A673 (cell line): Measurements from ENCODE around the gene RAD23A. TPM values are rescaled to one million over a fixed set of nuclear protein-coding genes. Genes with fewer than 3 reads are reported as not detected.
A peak's percentile ranks its signal among the peaks of the same experiment; 100 is the strongest.

Experiments
- BruUV-seq: library from RNA; stranded (reverse); fragments of 400-500 nt; replicated peaks from 2 replicates; lab custom pipeline; 2021; lab: Mats Ljungman, UMichigan
- CTCF ChIA-PET: fragments of 300-600 bp; sonication (Branson Sonifier 250); formaldehyde crosslinking; loops from one replicate; lab custom pipeline; 2022; ENCODE audit warnings: antibody characterized with exemption; lab: Charles Lee
- POLR2A ChIA-PET: fragments of 300-600 bp; sonication (Branson Sonifier 250); formaldehyde crosslinking; loops from one replicate; lab custom pipeline; 2022; ENCODE audit warnings: antibody characterized with exemption; ENCODE audit not compliant: low non-redundant PET; lab: Charles Lee
- DNase-seq: peaks from one replicate; pipeline ENCODE4 v3.0.0-alpha.2; 2015; ENCODE audit warnings: low spot score
- H3K27ac ChIP-seq: fragments of 200-600 bp; sonication (generic); 2 replicates; pipeline ENCODE4 v1.5.1; 2016; ENCODE audit warnings: mixed run types, low read depth, mild to moderate bottlenecking, mixed read lengths, antibody characterized with exemption, low read length; ENCODE audit not compliant: poor library complexity, severe bottlenecking
- H3K27me3 ChIP-seq: fragments of 200-600 bp; sonication (generic); replicated peaks from 2 replicates; pipeline ENCODE4 v1.6.1; 2017; ENCODE audit warnings: mixed run types, low read depth, mild to moderate bottlenecking, mixed read lengths, antibody characterized with exemption, low read length; ENCODE audit not compliant: insufficient read depth, poor library complexity
- H3K36me3 ChIP-seq: fragments of 200-600 bp; sonication (generic); 2 replicates; pipeline ENCODE4 v1.6.1; 2016; ENCODE audit warnings: mixed run types, mild to moderate bottlenecking, mixed read lengths, antibody characterized with exemption, low read length; ENCODE audit not compliant: insufficient read depth, poor library complexity, severe bottlenecking
- H3K4me1 ChIP-seq: fragments of 200-600 bp; sonication (generic); 2 replicates; pipeline ENCODE4 v1.6.1; 2017; ENCODE audit warnings: mixed run types, mild to moderate bottlenecking, mixed read lengths, antibody characterized with exemption, low read length; ENCODE audit not compliant: insufficient read depth, poor library complexity, severe bottlenecking
- H3K4me3 ChIP-seq: fragments of 200-600 bp; sonication (generic); 2 replicates; pipeline ENCODE4 v1.5.1; 2016; ENCODE audit warnings: low read depth, mixed run types, mild to moderate bottlenecking, mixed read lengths, low read length; ENCODE audit not compliant: poor library complexity, severe bottlenecking
- H3K9me3 ChIP-seq: fragments of 200-600 bp; sonication (generic); 2 replicates; pipeline ENCODE4 v1.6.1; 2016; ENCODE audit warnings: mixed run types, low read depth, mild to moderate bottlenecking, mixed read lengths, antibody characterized with exemption, low read length; ENCODE audit not compliant: poor library complexity, severe bottlenecking
- CTCF ChIP-seq: fragments of 300-800, 200-600 bp; sonication (generic); conservative IDR thresholded peaks from 2 replicates; pipeline ENCODE4 v1.5.1; 2017; ENCODE audit warnings: low read depth, mild to moderate bottlenecking, antibody characterized with exemption, low read length, moderate library complexity, mixed read lengths
- EZH2 ChIP-seq: fragments of 200-600 bp; sonication (generic); IDR thresholded peaks from 2 replicates; pipeline ENCODE4 v1.6.1; 2017; ENCODE audit warnings: borderline replicate concordance, low read depth, mild to moderate bottlenecking, mixed read lengths, antibody characterized with exemption, low read length; ENCODE audit not compliant: poor library complexity, severe bottlenecking
- intact Hi-C: fragments of 100-400 bp; cut with micrococcal nuclease; formaldehyde crosslinking; loops from one replicate; pipeline ENCODE4 v1.10.0; 2022; ENCODE audit not compliant: unreplicated experiment
- total RNA-seq: library from RNA; stranded (reverse); gene quantifications from 2 replicates; pipeline ENCODE4 v1.2.3, GENCODE V29; 2021

The RAD23A gene
- total RNA-seq, 1 experiment from 2014 or later: 183 TPM

DNA sequence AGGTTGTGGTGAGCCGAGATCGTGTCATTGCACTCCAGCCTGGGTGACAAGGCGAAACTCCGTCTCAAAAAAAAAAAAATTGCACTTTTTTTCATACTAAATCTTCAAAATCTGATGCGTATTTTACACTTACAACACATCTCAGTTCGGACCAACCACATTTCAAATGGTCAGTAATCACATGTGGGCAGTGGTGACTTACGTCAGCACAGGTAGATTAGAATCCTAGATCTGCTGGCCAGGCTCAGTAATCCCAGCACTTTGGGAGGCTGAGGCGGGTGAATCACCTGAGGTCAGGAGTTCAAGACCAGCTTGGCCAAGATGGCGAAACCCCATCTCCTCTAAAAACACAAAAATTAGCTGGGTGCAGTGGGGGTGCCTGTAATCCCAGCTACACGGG is 10.6 kb upstream of the RAD23A start:
- DNase-seq: no peak
- Histone ChIP-seq H3K27ac (no peak overlapping the region), H3K4me1 (peaks cover 25% of the 10 kb centered on the region), H3K27me3 (no peaks in the 10 kb centered on the region), H3K4me3 (no peak overlapping the region), H3K9me3 (no peaks in the 10 kb centered on the region), H3K36me3 (peaks cover 28% of the 10 kb centered on the region)
- intact Hi-C loops: no loop called here
- TF ChIP-seq CTCF: no peak
- no peak for TF ChIP-seq EZH2
- POLR2A ChIA-PET: no interaction called here
- no TSS peak for BruUV-seq
- CTCF ChIA-PET: no interaction called here

DNA sequence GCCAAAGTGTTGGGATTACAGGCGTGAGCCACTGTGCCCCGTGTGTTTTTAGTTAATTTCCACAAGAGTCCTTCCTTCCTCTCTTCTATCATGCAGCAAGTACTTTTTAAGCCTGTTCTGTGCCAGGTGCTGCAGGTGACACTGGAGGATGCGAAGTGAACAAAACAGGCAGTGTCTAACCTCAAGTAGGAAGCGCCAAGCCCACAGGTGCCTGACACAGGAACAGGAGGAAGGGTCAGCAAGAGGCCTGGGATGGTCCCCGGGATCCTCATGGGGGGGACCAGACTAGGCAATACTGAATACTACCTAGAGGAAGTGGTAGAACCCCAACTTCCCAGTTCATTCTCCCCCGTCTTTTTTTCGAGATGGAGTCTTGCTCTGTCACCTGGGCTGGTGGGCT is 9.1 kb upstream of the RAD23A start:
- no peak overlapping the region for H3K27ac ChIP-seq

DNA sequence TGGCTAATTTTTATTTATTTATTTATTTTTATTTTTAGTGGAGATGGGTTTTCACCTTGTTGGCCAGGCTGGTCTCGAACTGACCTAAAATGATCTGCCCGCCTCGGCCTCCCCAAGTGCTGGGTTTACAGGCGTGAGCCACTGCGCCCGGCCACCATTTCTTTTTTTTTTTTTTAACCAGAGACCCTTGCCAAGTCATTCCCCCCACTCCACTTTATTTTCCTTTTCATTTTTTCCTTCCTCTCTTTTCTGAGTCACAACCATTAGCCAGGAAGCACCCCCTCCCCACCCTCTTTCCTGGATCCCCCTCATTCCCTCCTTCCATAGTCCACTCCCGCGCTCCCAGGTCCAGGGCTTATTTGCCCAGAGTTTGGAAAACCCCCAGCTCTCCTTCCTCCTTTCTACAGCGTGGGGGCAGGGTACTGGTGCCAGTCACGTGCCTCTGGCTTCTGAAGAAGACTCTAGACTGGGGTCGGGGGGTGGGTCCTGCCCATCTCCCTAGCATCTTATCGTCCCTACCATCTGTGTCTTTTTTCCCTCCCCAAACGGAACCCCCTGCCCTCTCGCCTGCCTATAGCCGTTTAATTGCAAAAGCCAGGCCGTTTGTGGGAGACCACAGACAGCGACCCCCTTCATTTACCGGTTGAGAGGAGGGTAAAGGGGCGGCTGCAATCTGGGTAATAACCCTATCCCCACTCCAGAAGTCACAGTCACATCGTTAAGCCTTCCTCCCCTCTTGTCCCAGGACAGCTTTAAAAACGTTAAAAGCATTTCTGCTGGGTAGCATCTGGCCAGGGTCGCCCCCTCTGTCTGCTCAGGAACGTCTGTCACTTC is 8.4 kb upstream of the RAD23A start:
- intact Hi-C loops: no loop called here
- peak; percentile 70 for DNase-seq
- POLR2A ChIA-PET: no interaction called here

More for the DNA sequence above, 9.1 kb upstream of the RAD23A start:
- peaks cover 38% of the 10 kb centered on the region for H3K4me1 ChIP-seq
- H3K36me3 ChIP-seq: peaks cover 31% of the 10 kb centered on the region
- no peak for DNase-seq
- BruUV-seq: no TSS peak
- POLR2A ChIA-PET: no interaction called here
- TF ChIP-seq EZH2: no peak
- TF ChIP-seq CTCF: no peak
- no peak overlapping the region for H3K4me3 ChIP-seq
- no peaks in the 10 kb centered on the region for H3K9me3 ChIP-seq
- intact Hi-C loops: no loop called here
- CTCF ChIA-PET: no interaction called here
- H3K27me3 ChIP-seq: no peaks in the 10 kb centered on the region

More for the DNA sequence above, 8.4 kb upstream of the RAD23A start:
- Histone ChIP-seq H3K4me3 (peak overlapping the region; percentile 91), H3K27me3 (no peaks in the 10 kb centered on the region), H3K4me1 (peaks cover 34% of the 10 kb centered on the region), H3K9me3 (no peaks in the 10 kb centered on the region), H3K27ac (peak overlapping the region; percentile 95), H3K36me3 (peaks cover 36% of the 10 kb centered on the region)
- no TSS peak for BruUV-seq
- TF ChIP-seq EZH2: no peak
- TF ChIP-seq CTCF: no peak
- CTCF ChIA-PET: interaction anchor here (0.6 to 0.7 kb wide), 2 partner anchors 15 to 161 kb away, joined by 3 to 12 read pairs; no protein-coding TSS in a partner anchor
